H1 (cell line): Measurements from ENCODE around the gene ZNF473. TPM values are rescaled to one million over a fixed set of nuclear protein-coding genes. Genes with fewer than 3 reads are reported as not detected.

Experiments used
- FOSL1 ChIP-seq: IDR thresholded peaks from 2 replicates; pipeline ENCODE4 v1.6.1; 2011; ENCODE audit warnings: mild to moderate bottlenecking, low read depth, low read length, moderate library complexity; ENCODE audit not compliant: insufficient read depth
- RNF2 ChIP-seq: fragments of 200-900, 300-1000 bp; sonication (generic); IDR thresholded peaks from 2 replicates; pipeline ENCODE4 v1.7.1; 2016; ENCODE audit warnings: borderline replicate concordance, low read depth, mild to moderate bottlenecking, antibody characterized with exemption, low read length; ENCODE audit not compliant: poor library complexity, severe bottlenecking; ENCODE audit errors: missing control alignments
- TAF1 ChIP-seq: IDR thresholded peaks from 2 replicates; pipeline ENCODE4 v1.6.1; 2011; ENCODE audit warnings: mild to moderate bottlenecking, low read depth, low read length
- polyA plus RNA-seq, 7 experiments: library from polyadenylated mRNA; depleted of rRNA in 3 of 7; stranded (reverse) in 5 of 7; unstranded in 2 of 7; fragments of >200 nt in 5 of 7; fragments of 200-250 nt in 2 of 7; gene quantifications; 1 replicate in 5 of 7; 2 replicates in 1 of 7; 4 replicates in 1 of 7; pipeline versions ENCODE4 v1.2.1 to v1.2.3, GENCODE V29; 2011 to 2013; ENCODE audit warnings: missing spikeins in 2 of 7, mixed read lengths in 2 of 7
- total RNA-seq: library from RNA; stranded (reverse); fragmentation: NEBNext Ultra II Directional; extraction: Animal tissue kit (Norgen Biotek cat#: 25700); gene quantifications from 2 replicates; pipeline ENCODE4 v1.2.1, GENCODE V29; 2021

Gene ZNF473
- total and polyA plus RNA-seq, 2 of the 8 experiments (the other 6 are each of a cell fraction or from before 2014, with no cell fraction given), result 5.2 to 11.7 TPM

GRCh38 chr19:49988007-49988406, 37.8 kb upstream of the ZNF473 start (continued):
- TF ChIP-seq RNF2 (no peak), TAF1 (no peak), FOSL1 (no peak)
- TF ChIP-seq, all 59 proteins: peak for 0
